Measurements from ENCODE around the gene IZUMO1R. TPM values are rescaled to one million over a fixed set of nuclear protein-coding genes. Genes with fewer than 3 reads are reported as not detected.

Gene IZUMO1R
- not detected in 5 replicates for total RNA-seq (2022; extraction: Qiagen RNA extraction; ENCODE audit: low read depth)

GRCh38 chr11:94303966-94304958 lies at the start of gene IZUMO1R:
Gene IZUMO1R, plus strand, starts transcription at chr11:94304580. Its CDS starts 1,057 bp downstream, at chr11:94305637.

Other genes with a start within 250 kb of the IZUMO1R start
- gene PANX1, start 175.7 kb upstream of the IZUMO1R start, total RNA-seq (2022; extraction: Qiagen RNA extraction; ENCODE audit: low read depth) = 17.4 to 21.1 TPM (median 20.0 TPM) in 5 replicates
- 0.05 to 0.22 TPM (median 0.05 TPM) in 4 of 5 replicates, not detected in the other for gene GPR83, start 96.8 kb downstream of the IZUMO1R start, total RNA-seq (2022; extraction: Qiagen RNA extraction; ENCODE audit: low read depth)
- 9.0 to 19.1 TPM (median 15.4 TPM) in 5 replicates for gene MRE11, start 189.3 kb downstream of the IZUMO1R start, total RNA-seq (2022; extraction: Qiagen RNA extraction; ENCODE audit: low read depth)
- 2.9 to 8.8 TPM (median 6.5 TPM) in 5 replicates for gene ANKRD49, start 189.4 kb downstream of the IZUMO1R start, total RNA-seq (2022; extraction: Qiagen RNA extraction; ENCODE audit: low read depth)
- gene C11orf97, start 207.9 kb downstream of the IZUMO1R start, total RNA-seq (2022; extraction: Qiagen RNA extraction; ENCODE audit: low read depth) = not detected in 5 replicates
- gene FUT4, start 239.3 kb downstream of the IZUMO1R start, total RNA-seq (2022; extraction: Qiagen RNA extraction; ENCODE audit: low read depth) = 2.1 to 2.8 TPM (median 2.6 TPM) in 5 replicates